ENCODE measurements around the gene MPC2.

- TF ChIP-seq CTCF (IDR thresholded peaks at IDR 0.05) = no peak
- TF ChIP-seq POLR2AphosphoS5 (IDR thresholded peaks at IDR 0.05) = no peak
Observed at GRCh38 chr1:167928457-167928852, 8.4 kb downstream of the MPC2 start.
